ENCODE results near the gene VGLL2. TPM values are rescaled to one million over a fixed set of nuclear protein-coding genes. Genes with fewer than 3 reads are reported as not detected.
"Not testable (repeated sequence)": the region's sequence is repeated elsewhere in the genome, so short reads cannot be mapped to it uniquely, and the experiment has no call there.

Gene VGLL2
- total RNA-seq, 1 donor from 2014 or later: 17.7 TPM

DNA sequence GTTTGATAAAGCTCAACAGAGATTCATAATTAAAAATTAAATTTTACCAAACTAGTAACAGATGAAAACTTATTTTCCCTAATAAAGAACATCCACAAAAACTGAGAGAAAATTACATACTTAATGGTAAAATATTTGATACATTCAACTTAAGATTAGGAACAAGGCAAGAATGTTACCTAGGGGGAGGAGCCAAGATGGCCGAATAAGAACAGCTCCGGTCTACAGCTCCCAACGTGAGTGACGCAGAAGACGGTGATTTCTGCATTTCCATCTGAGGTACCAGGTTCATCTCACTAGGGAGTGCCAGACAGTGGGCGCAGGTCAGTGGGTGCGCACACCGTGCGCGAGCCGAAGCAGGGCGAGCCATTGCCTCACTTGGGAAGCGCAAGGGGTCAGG is 20.8 kb upstream of the VGLL2 start:
- not testable (repeated sequence) for H3K4me3 ChIP-seq (ENCODE audit: low read length in 3 of 3); H3K4me1 ChIP-seq (ENCODE audit: control insufficient read depth in 3 of 3, insufficient read depth in 3 of 3, low read length in 3 of 3); H3K9me3 ChIP-seq (ENCODE audit: control insufficient read depth in 3 of 3, low read length in 3 of 3); H3K27ac ChIP-seq (ENCODE audit: low read depth, low read length); H3K9ac ChIP-seq (ENCODE audit: low read depth in 1 of 3, low read length in 3 of 3); H3K36me3 ChIP-seq (ENCODE audit: control insufficient read depth in 3 of 3, insufficient read depth in 3 of 3, low read length in 3 of 3); H3K27me3 ChIP-seq (ENCODE audit: control insufficient read depth in 3 of 3, insufficient read depth in 3 of 3, low read length in 3 of 3)

DNA sequence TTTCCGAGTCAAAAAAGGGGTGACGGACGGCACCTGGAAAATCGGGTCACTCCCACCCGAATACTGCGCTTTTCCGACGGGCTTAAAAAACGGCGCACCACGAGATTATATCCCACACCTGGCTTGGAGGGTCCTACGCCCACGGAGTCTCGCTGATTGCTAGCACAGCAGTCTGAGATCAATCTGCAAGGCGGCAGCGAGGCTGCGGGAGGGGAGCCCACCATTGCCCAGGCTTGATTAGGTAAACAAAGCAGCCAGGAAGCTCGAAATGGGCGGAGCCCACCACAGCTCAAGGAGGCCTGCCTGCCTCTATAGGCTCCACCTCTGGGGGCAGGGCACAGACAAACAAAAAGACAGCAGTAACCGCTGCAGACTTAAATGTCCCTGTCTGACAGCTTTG is 20.4 kb upstream of the VGLL2 start:
- H3K27ac ChIP-seq (ENCODE audit: low read depth, low read length); H3K27me3 ChIP-seq (ENCODE audit: control insufficient read depth in 3 of 3, insufficient read depth in 3 of 3, low read length in 3 of 3); H3K4me1 ChIP-seq (ENCODE audit: control insufficient read depth in 3 of 3, insufficient read depth in 3 of 3, low read length in 3 of 3); H3K4me3 ChIP-seq (ENCODE audit: low read length in 3 of 3); H3K9me3 ChIP-seq (ENCODE audit: control insufficient read depth in 3 of 3, low read length in 3 of 3); H3K36me3 ChIP-seq (ENCODE audit: control insufficient read depth in 3 of 3, insufficient read depth in 3 of 3, low read length in 3 of 3); H3K9ac ChIP-seq (ENCODE audit: low read depth in 1 of 3, low read length in 3 of 3): not testable (repeated sequence)

- Histone ChIP-seq H3K36me3 (ENCODE audit: control insufficient read depth in 3 of 3, insufficient read depth in 3 of 3, low read length in 3 of 3) (no peaks in the 10 kb centered on the region), H3K9me3 (ENCODE audit: control insufficient read depth in 3 of 3, low read length in 3 of 3) (no peaks in the 10 kb centered on the region), H3K4me3 (ENCODE audit: low read length in 3 of 3) (no peak overlapping the region), H3K27ac (ENCODE audit: low read depth, low read length) (no peak overlapping the region), H3K9ac (ENCODE audit: low read depth in 1 of 3, low read length in 3 of 3) (no peak overlapping the region), H3K27me3 (ENCODE audit: control insufficient read depth in 3 of 3, insufficient read depth in 3 of 3, low read length in 3 of 3) (no peaks in the 10 kb centered on the region), H3K4me1 (ENCODE audit: control insufficient read depth in 3 of 3, insufficient read depth in 3 of 3, low read length in 3 of 3) (no peaks in the 10 kb centered on the region)
These were observed 11.6 kb upstream of the VGLL2 start for GRCh38 chr6:117253785-117254184.

DNA sequence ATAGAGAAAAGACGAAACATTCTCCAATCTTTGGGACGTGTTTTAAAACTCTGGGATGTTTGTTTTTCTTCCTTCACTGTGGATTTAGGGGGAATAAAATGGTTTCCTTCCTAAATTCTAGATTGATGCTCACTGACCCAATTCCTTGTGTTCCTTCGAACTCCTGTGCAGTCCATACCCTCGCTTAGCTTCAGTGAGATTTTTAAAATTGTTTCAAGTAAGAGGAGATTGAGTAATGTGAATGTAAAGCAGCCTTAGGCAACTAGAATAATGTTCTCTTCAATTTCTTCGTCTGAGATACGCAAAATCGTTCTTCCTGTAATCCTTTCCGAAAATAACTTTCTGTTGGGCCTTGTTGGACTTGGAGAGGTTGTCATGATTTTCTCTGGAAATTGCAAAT is 2.6 kb upstream of the VGLL2 start:
- Histone ChIP-seq H3K9ac (ENCODE audit: low read depth in 1 of 3, low read length in 3 of 3) (no peak overlapping the region), H3K4me1 (ENCODE audit: control insufficient read depth in 3 of 3, insufficient read depth in 3 of 3, low read length in 3 of 3) (peaks cover 0 to 23% (median 6%) of the 10 kb centered on the region in 3 donors), H3K27me3 (ENCODE audit: control insufficient read depth in 3 of 3, insufficient read depth in 3 of 3, low read length in 3 of 3) (peaks cover 6 to 27% (median 15%) of the 10 kb centered on the region in 3 donors), H3K27ac (ENCODE audit: low read depth, low read length) (no peak overlapping the region), H3K9me3 (ENCODE audit: control insufficient read depth in 3 of 3, low read length in 3 of 3) (no peaks in the 10 kb centered on the region), H3K4me3 (ENCODE audit: low read length in 3 of 3) (no peak overlapping the region), H3K36me3 (ENCODE audit: control insufficient read depth in 3 of 3, insufficient read depth in 3 of 3, low read length in 3 of 3) (peaks cover 0 to 2% (median 0%) of the 10 kb centered on the region in 3 donors)

DNA sequence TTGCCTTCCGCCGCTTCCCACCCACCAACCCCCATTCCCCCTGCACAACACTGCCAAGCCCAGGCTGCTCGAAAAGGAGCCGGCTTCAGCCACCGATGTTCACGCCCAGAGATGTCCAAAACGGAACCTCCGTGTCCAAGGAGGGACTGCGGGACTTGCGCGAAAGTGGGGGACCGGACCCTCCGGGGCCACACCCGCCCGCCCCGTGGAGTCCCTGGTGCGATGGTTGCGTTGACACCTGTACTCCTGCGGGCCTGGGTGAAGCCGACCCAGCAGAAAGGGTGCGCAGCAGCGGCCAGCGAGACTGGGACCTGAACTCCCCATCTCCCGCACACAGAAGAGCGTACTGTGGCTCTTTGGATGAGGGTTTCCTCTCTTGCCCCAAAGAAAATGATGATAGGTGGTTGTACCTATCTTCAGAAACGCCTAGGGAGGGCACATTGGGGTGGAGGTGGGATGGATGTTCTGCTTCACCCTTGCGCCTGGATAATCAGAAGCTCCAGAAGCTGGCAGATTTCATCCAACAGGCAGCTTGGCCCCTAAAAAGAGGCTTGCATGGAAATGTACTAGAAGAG is 1.9 kb upstream of the VGLL2 start:
- Histone ChIP-seq H3K4me1 (ENCODE audit: control insufficient read depth in 3 of 3, insufficient read depth in 3 of 3, low read length in 3 of 3) (peaks cover 5 to 29% (median 7%) of the 10 kb centered on the region in 3 donors), H3K36me3 (ENCODE audit: control insufficient read depth in 3 of 3, insufficient read depth in 3 of 3, low read length in 3 of 3) (peaks cover 0 to 2% (median 0%) of the 10 kb centered on the region in 3 donors), H3K9ac (ENCODE audit: low read depth in 1 of 3, low read length in 3 of 3) (no peak overlapping the region), H3K4me3 (ENCODE audit: low read length in 3 of 3) (no peak overlapping the region), H3K9me3 (ENCODE audit: control insufficient read depth in 3 of 3, low read length in 3 of 3) (no peaks in the 10 kb centered on the region), H3K27ac (ENCODE audit: low read depth, low read length) (no peak overlapping the region), H3K27me3 (ENCODE audit: control insufficient read depth in 3 of 3, insufficient read depth in 3 of 3, low read length in 3 of 3) (peaks cover 6 to 34% (median 15%) of the 10 kb centered on the region in 3 donors)

GRCh38 chr6:117264369-117264691 is 1.0 kb upstream of the VGLL2 start:
- Histone ChIP-seq H3K27ac (ENCODE audit: low read depth, low read length) (peak overlapping the region; percentile 94), H3K9me3 (ENCODE audit: control insufficient read depth in 3 of 3, low read length in 3 of 3) (no peaks in the 10 kb centered on the region), H3K4me3 (ENCODE audit: low read length in 3 of 3) (peak overlapping the region; percentile 84 to 88 (median 85)), H3K4me1 (ENCODE audit: control insufficient read depth in 3 of 3, insufficient read depth in 3 of 3, low read length in 3 of 3) (peaks cover 6 to 37% (median 14%) of the 10 kb centered on the region in 3 donors), H3K9ac (ENCODE audit: low read depth in 1 of 3, low read length in 3 of 3) (peak overlapping the region; percentile 85 to 91 (median 89)), H3K27me3 (ENCODE audit: control insufficient read depth in 3 of 3, insufficient read depth in 3 of 3, low read length in 3 of 3) (peaks cover 6 to 37% (median 15%) of the 10 kb centered on the region in 3 donors), H3K36me3 (ENCODE audit: control insufficient read depth in 3 of 3, insufficient read depth in 3 of 3, low read length in 3 of 3) (peaks cover 0 to 2% (median 0%) of the 10 kb centered on the region in 3 donors)

DNA sequence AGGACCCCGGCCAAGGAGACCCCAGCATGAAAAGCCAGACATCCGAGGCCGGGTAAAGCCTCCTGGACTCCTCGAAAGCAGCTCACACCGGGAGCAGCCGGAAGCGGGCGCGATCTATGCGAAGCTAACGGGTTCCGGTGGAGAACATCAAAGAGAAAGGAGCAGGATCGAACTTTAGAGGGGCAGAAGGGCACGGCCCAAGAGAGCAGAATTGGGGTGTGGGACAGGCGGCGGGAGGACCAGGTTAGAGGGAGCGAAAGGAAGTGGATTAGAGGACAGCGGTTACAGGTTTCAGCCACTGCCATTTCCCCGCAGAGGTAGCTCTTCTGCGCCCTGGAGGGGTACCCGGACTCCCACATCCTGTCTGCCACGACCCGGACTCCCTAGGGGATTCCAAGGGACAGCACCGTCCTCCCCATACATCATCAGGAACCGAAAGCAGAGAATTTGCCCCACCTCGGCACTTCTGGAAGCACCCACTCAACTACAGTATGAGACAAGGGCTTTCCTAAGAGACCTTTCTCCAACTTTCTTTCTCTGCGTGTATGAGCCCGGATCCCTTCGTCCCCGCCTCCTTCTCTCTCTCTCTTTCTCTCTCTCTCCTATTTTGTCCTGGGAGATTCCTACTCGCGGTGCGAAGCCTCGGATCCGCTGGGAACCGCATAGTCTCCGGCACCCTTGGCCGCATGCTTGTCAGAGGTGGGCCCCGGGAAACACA is 507 bp upstream of the VGLL2 start:
- Histone ChIP-seq H3K27ac (ENCODE audit: low read depth, low read length) (peak overlapping the region; percentile 94), H3K9me3 (ENCODE audit: control insufficient read depth in 3 of 3, low read length in 3 of 3) (no peaks in the 10 kb centered on the region), H3K4me1 (ENCODE audit: control insufficient read depth in 3 of 3, insufficient read depth in 3 of 3, low read length in 3 of 3) (peaks cover 6 to 37% (median 19%) of the 10 kb centered on the region in 3 donors), H3K4me3 (ENCODE audit: low read length in 3 of 3) (peak overlapping the region; percentile 84 to 88 (median 85)), H3K36me3 (ENCODE audit: control insufficient read depth in 3 of 3, insufficient read depth in 3 of 3, low read length in 3 of 3) (peaks cover 0 to 2% (median under 1%) of the 10 kb centered on the region in 3 donors), H3K9ac (ENCODE audit: low read depth in 1 of 3, low read length in 3 of 3) (peak overlapping the region; percentile 85 to 91 (median 89)), H3K27me3 (ENCODE audit: control insufficient read depth in 3 of 3, insufficient read depth in 3 of 3, low read length in 3 of 3) (peaks cover 6 to 37% (median 15%) of the 10 kb centered on the region in 3 donors)

- peaks cover 6 to 45% (median 15%) of the 10 kb centered on the region in 3 donors for H3K27me3 ChIP-seq (ENCODE audit: control insufficient read depth in 3 of 3, insufficient read depth in 3 of 3, low read length in 3 of 3)
- peaks cover 0 to 2% (median 2%) of the 10 kb centered on the region in 3 donors for H3K36me3 ChIP-seq (ENCODE audit: control insufficient read depth in 3 of 3, insufficient read depth in 3 of 3, low read length in 3 of 3)
- H3K9me3 ChIP-seq (ENCODE audit: control insufficient read depth in 3 of 3, low read length in 3 of 3): no peaks in the 10 kb centered on the region
- peak overlapping the region; percentile 94 to 96 (median 95) for H3K9ac ChIP-seq (ENCODE audit: low read depth in 1 of 3, low read length in 3 of 3)
- H3K4me3 ChIP-seq (ENCODE audit: low read length in 3 of 3): peak overlapping the region; percentile 90 to 93 (median 92)
- peaks cover 6 to 43% (median 22%) of the 10 kb centered on the region in 3 donors for H3K4me1 ChIP-seq (ENCODE audit: control insufficient read depth in 3 of 3, insufficient read depth in 3 of 3, low read length in 3 of 3)
- peak overlapping the region; percentile 94 for H3K27ac ChIP-seq (ENCODE audit: low read depth, low read length)
These were observed 1.1 kb downstream of the VGLL2 start for GRCh38 chr6:117266257-117267053.

DNA sequence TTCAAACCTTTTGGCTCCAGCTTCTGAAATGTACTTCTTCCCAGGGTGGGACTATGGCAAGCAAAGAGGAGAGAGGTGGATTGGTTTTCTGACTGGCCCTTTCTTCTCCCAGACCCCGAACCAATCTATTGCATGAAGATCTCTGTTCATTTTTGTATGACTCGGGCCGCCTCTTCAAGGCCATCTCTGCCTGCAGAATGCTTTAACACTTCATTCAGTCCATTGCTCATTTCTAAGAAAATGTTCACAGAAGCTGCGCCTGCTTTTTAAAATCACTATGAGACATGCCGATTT is 1.6 kb downstream of the VGLL2 start:
- peaks cover 6 to 45% (median 15%) of the 10 kb centered on the region in 3 donors for H3K27me3 ChIP-seq (ENCODE audit: control insufficient read depth in 3 of 3, insufficient read depth in 3 of 3, low read length in 3 of 3)
- peak overlapping the region; percentile 94 for H3K27ac ChIP-seq (ENCODE audit: low read depth, low read length)

More for the DNA sequence above, 1.6 kb downstream of the VGLL2 start:
- H3K9me3 ChIP-seq (ENCODE audit: control insufficient read depth in 3 of 3, low read length in 3 of 3): no peaks in the 10 kb centered on the region
- H3K36me3 ChIP-seq (ENCODE audit: control insufficient read depth in 3 of 3, insufficient read depth in 3 of 3, low read length in 3 of 3): peaks cover 0 to 2% (median 2%) of the 10 kb centered on the region in 3 donors
- peaks cover 6 to 44% (median 22%) of the 10 kb centered on the region in 3 donors for H3K4me1 ChIP-seq (ENCODE audit: control insufficient read depth in 3 of 3, insufficient read depth in 3 of 3, low read length in 3 of 3)
- peak overlapping the region; percentile 90 to 93 (median 92) for H3K4me3 ChIP-seq (ENCODE audit: low read length in 3 of 3)
- peak overlapping the region; percentile 94 to 96 (median 95) for H3K9ac ChIP-seq (ENCODE audit: low read depth in 1 of 3, low read length in 3 of 3)

Data from skeletal muscle tissue (tissue), 4 donors.